ENCODE results near the gene MAN2A2. TPM values are rescaled to one million over a fixed set of nuclear protein-coding genes. Genes with fewer than 3 reads are reported as not detected.

Gene MAN2A2
- 11.4 and 18.4 TPM in 2 replicates for total RNA-seq

GRCh38 chr15:90902840-90903732, at the start of gene MAN2A2:
TSS of gene MAN2A2 (plus strand) at chr15:90903302. CDS start at chr15:90904208, 906 bp downstream.

GRCh38 chr15:90868261-90868689, 34.8 kb upstream of the MAN2A2 start, which contains the start of gene FURIN:
TSS of gene FURIN (plus strand) at chr15:90868588. CDS start at chr15:90875741, 7,153 bp downstream.

GRCh38 chr15:90883976-90884718, 19.0 kb upstream of the MAN2A2 start, which contains the start of gene FES:
TSS of gene FES (plus strand) at chr15:90884504. CDS start at chr15:90885046, 542 bp downstream.

GRCh38 chr15:90931828-90932659, 28.9 kb downstream of the MAN2A2 start, which contains the start of gene HDDC3:
TSS of gene HDDC3 (minus strand) at chr15:90932549. CDS start at chr15:90932540, 9 bp downstream.

GRCh38 chr15:90934949-90935751, 32.0 kb downstream of the MAN2A2 start, which contains the start of gene UNC45A:
TSS of gene UNC45A (plus strand) at chr15:90935285. CDS start at chr15:90935325, 40 bp downstream.

GRCh38 chr15:90954712-90955623, 51.9 kb downstream of the MAN2A2 start, which contains the start of gene RCCD1:
TSS of gene RCCD1 (plus strand) at chr15:90954884. CDS start at chr15:90956735, 1,851 bp downstream.

Other genes with a start within 250 kb of the MAN2A2 start
- 1.4 and 2.4 TPM in 2 replicates for gene BLM, start 186.0 kb upstream of the MAN2A2 start, total RNA-seq
- 44.2 and 47.4 TPM in 2 replicates for gene FURIN, start 34.7 kb upstream of the MAN2A2 start, total RNA-seq
- gene FES, start 18.8 kb upstream of the MAN2A2 start, total RNA-seq = 41.3 and 47.0 TPM in 2 replicates
- 7.6 and 8.5 TPM in 2 replicates for gene HDDC3, start 29.2 kb downstream of the MAN2A2 start, total RNA-seq
- 94.6 and 109 TPM in 2 replicates for gene UNC45A, start 32.0 kb downstream of the MAN2A2 start, total RNA-seq
- 4.0 and 4.9 TPM in 2 replicates for gene RCCD1, start 51.6 kb downstream of the MAN2A2 start, total RNA-seq
- gene PRC1, start 91.2 kb downstream of the MAN2A2 start, total RNA-seq = 24.7 and 26.0 TPM in 2 replicates
- 10.4 and 13.0 TPM in 2 replicates for gene VPS33B, start 119.3 kb downstream of the MAN2A2 start, total RNA-seq
- gene SV2B, start 197.0 kb downstream of the MAN2A2 start, total RNA-seq = 0.11 and 0.17 TPM in 2 replicates

Measured in dermis lymphatic vessel endothelial cell (primary cell).